Hepatocyte (in vitro differentiated cells): Measurements from ENCODE around the gene GRM1. TPM values are rescaled to one million over a fixed set of nuclear protein-coding genes. Genes with fewer than 3 reads are reported as not detected.
A peak's percentile ranks its signal among the peaks of the same experiment; 100 is the strongest.

ENCODE experiments used
- DNase-seq: peaks from one replicate; pipeline ENCODE4 v3.0.0-alpha.2; 2016; ENCODE audit warnings: low spot score
- H2AFZ ChIP-seq: fragments of 200-600 bp; sonication (generic); 2 replicates; pipeline ENCODE4 v1.6.0; 2016; ENCODE audit warnings: antibody characterized with exemption, mild to moderate bottlenecking
- H3K27ac ChIP-seq: fragments of 200-600 bp; sonication (generic); 2 replicates; pipeline ENCODE4 v1.5.1; 2016; ENCODE audit warnings: mild to moderate bottlenecking
- H3K27me3 ChIP-seq: fragments of 200-600 bp; sonication (generic); 2 replicates; pipeline ENCODE4 v1.6.1; 2016
- H3K36me3 ChIP-seq: fragments of 200-600 bp; sonication (generic); replicated peaks from 2 replicates; pipeline ENCODE4 v1.5.1; 2016; ENCODE audit warnings: low read depth; ENCODE audit not compliant: insufficient read depth
- H3K4me1 ChIP-seq: fragments of 200-600 bp; sonication (generic); 2 replicates; pipeline ENCODE4 v1.5.1; 2016; ENCODE audit warnings: mild to moderate bottlenecking, moderate library complexity; ENCODE audit not compliant: insufficient read depth
- H3K4me2 ChIP-seq: fragments of 200-600 bp; sonication (generic); 2 replicates; pipeline ENCODE4 v1.6.0; 2016
- H3K4me3 ChIP-seq: fragments of 200-600 bp; sonication (generic); 2 replicates; pipeline ENCODE4 v1.5.1; 2016; ENCODE audit warnings: mild to moderate bottlenecking
- H3K79me2 ChIP-seq: fragments of 200-600 bp; sonication (generic); 2 replicates; pipeline ENCODE4 v1.6.0; 2017; ENCODE audit warnings: mild to moderate bottlenecking
- H3K9me2 ChIP-seq: fragments of 200-600 bp; sonication (generic); replicated peaks from 2 replicates; pipeline ENCODE4 v1.6.0; 2017; ENCODE audit warnings: mild to moderate bottlenecking; ENCODE audit not compliant: insufficient read depth
- H3K9me3 ChIP-seq: fragments of 200-600 bp; sonication (generic); 2 replicates; pipeline ENCODE4 v1.5.1; 2016; ENCODE audit warnings: low read depth, mild to moderate bottlenecking
- H4K20me1 ChIP-seq: fragments of 200-600 bp; sonication (generic); 2 replicates; pipeline ENCODE4 v1.6.0; 2016; ENCODE audit warnings: mild to moderate bottlenecking; ENCODE audit not compliant: insufficient read depth, poor library complexity, severe bottlenecking
- CTCF ChIP-seq: fragments of 200-600 bp; sonication (generic); IDR thresholded peaks from 2 replicates; pipeline ENCODE4 v1.5.1; 2016; ENCODE audit warnings: antibody characterized with exemption, mild to moderate bottlenecking; ENCODE audit not compliant: poor library complexity
- EZH2 ChIP-seq: fragments of 200-600 bp; sonication (generic); IDR thresholded peaks from 2 replicates; pipeline ENCODE4 v1.6.1; 2016; ENCODE audit warnings: antibody characterized with exemption, mild to moderate bottlenecking, borderline replicate concordance
- EZH2phosphoT487 ChIP-seq: fragments of 200-600 bp; sonication (generic); IDR thresholded peaks from one replicate; pipeline ENCODE4 v1.6.1; 2018; ENCODE audit warnings: antibody characterized with exemption, mild to moderate bottlenecking, low read depth, moderate library complexity; ENCODE audit not compliant: unreplicated experiment, severe bottlenecking
- WGBS: methylation state at CpG from one replicate; pipeline ENCODE4 v1.1.6; 2016; ENCODE audit warnings: low lambda C conversion rate; ENCODE audit errors: missing lambda C conversion rate; 5-methylcytosine and 5-hydroxymethylcytosine counted together
- polyA plus RNA-seq: library from polyadenylated mRNA; unstranded; fragments of >200 nt; fragmentation: Nextera tagmentation; extraction: Ambion mirVana; gene quantifications from 2 replicates; pipeline ENCODE4 v1.2.1, GENCODE V29; 2016
- total RNA-seq: library from RNA; depleted of rRNA; stranded (reverse); fragments of >200 nt; gene quantifications from 2 replicates; pipeline ENCODE4 v1.2.3, GENCODE V29; 2014

GRM1 gene
- total and polyA plus RNA-seq, 2 experiments from 2014 or later = 0.17 TPM; not detected in 1

- no peak for TF ChIP-seq CTCF
- TF ChIP-seq EZH2phosphoT487 = no peak
- no peak for TF ChIP-seq EZH2
- H3K79me2 ChIP-seq = no peaks in the 10 kb centered on the region
- 97% methylated on average over 1 of the region's 1 CpG for WGBS
- no peaks in the 10 kb centered on the region for H3K36me3 ChIP-seq
- H3K27me3 ChIP-seq = no peaks in the 10 kb centered on the region
- no peaks in the 10 kb centered on the region for H3K9me2 ChIP-seq
- no peak overlapping the region for H3K4me2 ChIP-seq
- H3K4me1 ChIP-seq = no peaks in the 10 kb centered on the region
- H4K20me1 ChIP-seq = no peaks in the 10 kb centered on the region
- H3K4me3 ChIP-seq = no peak overlapping the region
- no peaks in the 10 kb centered on the region for H3K9me3 ChIP-seq
- no peak for DNase-seq
- no peak overlapping the region for H3K27ac ChIP-seq
- H2AFZ ChIP-seq = no peak overlapping the region
These were observed 259.0 kb downstream of the GRM1 start for GRCh38 chr6:146287691-146288369.

GRCh38 chr6:146289816-146290588 lies 261.1 kb downstream of the GRM1 start:
- no peak for TF ChIP-seq EZH2phosphoT487
- no peak for TF ChIP-seq CTCF
- no peak for TF ChIP-seq EZH2
- Histone ChIP-seq H3K4me3 (no peak overlapping the region), H3K4me2 (no peak overlapping the region), H4K20me1 (no peaks in the 10 kb centered on the region), H3K79me2 (no peaks in the 10 kb centered on the region), H3K4me1 (no peaks in the 10 kb centered on the region), H3K9me2 (no peaks in the 10 kb centered on the region), H3K9me3 (no peaks in the 10 kb centered on the region), H2AFZ (no peak overlapping the region), H3K27ac (no peak overlapping the region), H3K27me3 (no peaks in the 10 kb centered on the region), H3K36me3 (no peaks in the 10 kb centered on the region)
- WGBS = 62% methylated on average over 5 of the region's 5 CpGs
- peak; percentile 25 for DNase-seq

GRCh38 chr6:146290589-146290901 lies 261.7 kb downstream of the GRM1 start:
- TF ChIP-seq EZH2phosphoT487 (no peak), CTCF (no peak), EZH2 (no peak)
- H3K36me3 ChIP-seq = no peaks in the 10 kb centered on the region
- H3K4me1 ChIP-seq = no peaks in the 10 kb centered on the region
- no peak overlapping the region for H3K27ac ChIP-seq
- H3K27me3 ChIP-seq = no peaks in the 10 kb centered on the region
- no peaks in the 10 kb centered on the region for H3K79me2 ChIP-seq
- no peaks in the 10 kb centered on the region for H4K20me1 ChIP-seq
- H3K9me2 ChIP-seq = no peaks in the 10 kb centered on the region
- WGBS = 90% methylated on average over 2 of the region's 2 CpGs
- no peaks in the 10 kb centered on the region for H3K9me3 ChIP-seq
- H3K4me2 ChIP-seq = no peak overlapping the region
- no peak overlapping the region for H2AFZ ChIP-seq
- no peak overlapping the region for H3K4me3 ChIP-seq
- no peak for DNase-seq
